ENCODE data around the gene CARNS1.
"Not testable (repeated sequence)": the region's sequence is repeated elsewhere in the genome, so short reads cannot be mapped to it uniquely, and the experiment has no call there.

The CARNS1 gene

GRCh38 chr11:67423466-67423865 lies 8.0 kb downstream of the CARNS1 start:
- TF ChIP-seq, protein P1, sequence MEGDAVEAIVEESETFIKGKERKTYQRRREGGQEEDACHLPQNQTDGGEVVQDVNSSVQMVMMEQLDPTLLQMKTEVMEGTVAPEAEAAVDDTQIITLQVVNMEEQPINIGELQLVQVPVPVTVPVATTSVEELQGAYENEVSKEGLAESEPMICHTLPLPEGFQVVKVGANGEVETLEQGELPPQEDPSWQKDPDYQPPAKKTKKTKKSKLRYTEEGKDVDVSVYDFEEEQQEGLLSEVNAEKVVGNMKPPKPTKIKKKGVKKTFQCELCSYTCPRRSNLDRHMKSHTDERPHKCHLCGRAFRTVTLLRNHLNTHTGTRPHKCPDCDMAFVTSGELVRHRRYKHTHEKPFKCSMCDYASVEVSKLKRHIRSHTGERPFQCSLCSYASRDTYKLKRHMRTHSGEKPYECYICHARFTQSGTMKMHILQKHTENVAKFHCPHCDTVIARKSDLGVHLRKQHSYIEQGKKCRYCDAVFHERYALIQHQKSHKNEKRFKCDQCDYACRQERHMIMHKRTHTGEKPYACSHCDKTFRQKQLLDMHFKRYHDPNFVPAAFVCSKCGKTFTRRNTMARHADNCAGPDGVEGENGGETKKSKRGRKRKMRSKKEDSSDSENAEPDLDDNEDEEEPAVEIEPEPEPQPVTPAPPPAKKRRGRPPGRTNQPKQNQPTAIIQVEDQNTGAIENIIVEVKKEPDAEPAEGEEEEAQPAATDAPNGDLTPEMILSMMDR (IDR thresholded peaks at IDR 0.05): no peak
- DNase-seq (ENCODE audit: low spot score): no peak
- no peak overlapping the region for H3K27ac ChIP-seq

DNA sequence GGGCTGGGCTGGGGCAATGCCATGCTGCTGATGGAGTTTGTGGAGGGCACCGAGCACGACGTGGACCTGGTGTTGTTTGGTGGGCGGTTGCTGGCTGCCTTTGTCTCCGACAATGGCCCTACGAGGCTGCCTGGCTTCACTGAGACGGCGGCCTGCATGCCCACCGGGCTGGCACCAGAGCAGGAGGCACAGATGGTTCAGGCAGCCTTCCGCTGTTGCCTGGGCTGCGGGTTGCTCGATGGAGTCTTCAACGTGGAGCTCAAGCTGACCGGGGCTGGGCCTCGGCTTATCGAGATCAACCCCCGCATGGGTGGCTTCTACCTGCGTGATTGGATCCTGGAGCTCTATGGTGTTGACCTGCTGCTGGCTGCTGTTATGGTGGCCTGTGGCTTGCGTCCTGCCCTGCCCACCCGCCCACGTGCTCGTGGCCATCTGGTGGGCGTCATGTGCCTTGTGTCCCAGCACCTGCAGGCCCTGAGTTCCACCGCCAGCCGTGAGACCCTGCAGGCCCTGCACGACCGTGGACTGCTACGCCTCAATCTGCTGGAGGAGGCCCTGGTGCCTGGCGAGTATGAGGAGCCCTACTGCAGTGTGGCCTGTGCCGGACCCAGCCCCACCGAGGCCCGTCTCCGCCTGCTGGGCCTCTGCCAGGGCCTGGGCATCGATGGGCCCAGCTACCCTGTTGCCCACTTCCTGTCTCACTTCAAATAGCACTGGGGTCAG lies 8.6 kb downstream of the CARNS1 start:
- Histone ChIP-seq H3K27ac (no peak overlapping the region), H3K4me3 (no peak overlapping the region)
- TF ChIP-seq, protein P1 (IDR thresholded peaks at IDR 0.05): no peak
- no peak for DNase-seq (ENCODE audit: low spot score)

More at GRCh38 chr11:67423466-67423865, 8.0 kb downstream of the CARNS1 start:
- H3K4me3 ChIP-seq: no peak overlapping the region

GRCh38 chr11:67427364-67427859 lies 11.9 kb downstream of the CARNS1 start:
- H3K4me3 ChIP-seq: peak overlapping the region; percentile 74
- peak overlapping the region; percentile 80 to 89 for H3K27ac ChIP-seq
- DNase-seq (ENCODE audit: low spot score): not testable (repeated sequence)

GRCh38 chr11:67428052-67429001 lies 12.8 kb downstream of the CARNS1 start, which contains the start of gene RPS6KB2:
Gene RPS6KB2 (plus strand): TSS chr11:67428494. CDS start chr11:67428546, 52 bp downstream.
- peak within 1 kb of the TSS; percentile 74 for H3K4me3 ChIP-seq
- H3K27ac ChIP-seq: peak within 1 kb of the TSS; percentile 80 to 89
- TF ChIP-seq, protein P1 (IDR thresholded peaks at IDR 0.05): no peak
- peak; percentile 99 for DNase-seq (ENCODE audit: low spot score)

DNA sequence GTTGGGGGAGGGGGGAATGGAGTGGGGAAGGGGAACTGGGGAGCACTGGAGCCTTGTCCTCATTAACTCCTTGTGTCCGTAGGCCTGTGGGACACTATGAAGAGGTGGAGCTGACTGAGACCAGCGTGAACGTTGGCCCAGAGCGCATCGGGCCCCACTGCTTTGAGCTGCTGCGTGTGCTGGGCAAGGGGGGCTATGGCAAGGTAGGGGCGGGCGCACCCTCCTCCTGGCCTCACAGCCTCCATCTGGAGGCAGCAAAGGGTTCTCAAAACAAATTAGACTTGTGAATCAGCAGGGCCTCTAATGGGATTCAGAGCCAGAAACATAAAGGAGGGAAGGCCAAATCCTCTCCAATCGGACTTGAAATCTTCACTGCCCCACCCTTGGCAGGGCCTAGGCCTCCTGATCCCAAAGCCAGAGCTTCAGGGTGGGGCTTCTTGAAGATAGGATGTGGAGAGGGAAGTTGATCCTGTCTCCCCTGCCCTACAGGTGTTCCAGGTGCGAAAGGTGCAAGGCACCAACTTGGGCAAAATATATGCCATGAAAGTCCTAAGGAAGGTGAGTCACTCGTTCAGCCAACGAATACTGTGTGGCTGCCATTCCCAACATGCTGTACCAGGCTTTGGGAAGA lies 13.7 kb downstream of the CARNS1 start:
- TF ChIP-seq, protein P1 (IDR thresholded peaks at IDR 0.05): no peak
- Histone ChIP-seq H3K27ac (peak overlapping the region; percentile 80 to 89), H3K4me3 (peak overlapping the region; percentile 74)
- DNase-seq (ENCODE audit: low spot score): no peak

- H3K27ac ChIP-seq: no peak overlapping the region
- H3K4me3 ChIP-seq: peak overlapping the region; percentile 74
- TF ChIP-seq, protein P1 (IDR thresholded peaks at IDR 0.05): no peak
- DNase-seq (ENCODE audit: low spot score): no peak
Measured at GRCh38 chr11:67429722-67430121, 14.2 kb downstream of the CARNS1 start.

Measured in coronary artery (tissue), 2 donors.